ENCODE measurements around the gene MGAT4B.

DNA sequence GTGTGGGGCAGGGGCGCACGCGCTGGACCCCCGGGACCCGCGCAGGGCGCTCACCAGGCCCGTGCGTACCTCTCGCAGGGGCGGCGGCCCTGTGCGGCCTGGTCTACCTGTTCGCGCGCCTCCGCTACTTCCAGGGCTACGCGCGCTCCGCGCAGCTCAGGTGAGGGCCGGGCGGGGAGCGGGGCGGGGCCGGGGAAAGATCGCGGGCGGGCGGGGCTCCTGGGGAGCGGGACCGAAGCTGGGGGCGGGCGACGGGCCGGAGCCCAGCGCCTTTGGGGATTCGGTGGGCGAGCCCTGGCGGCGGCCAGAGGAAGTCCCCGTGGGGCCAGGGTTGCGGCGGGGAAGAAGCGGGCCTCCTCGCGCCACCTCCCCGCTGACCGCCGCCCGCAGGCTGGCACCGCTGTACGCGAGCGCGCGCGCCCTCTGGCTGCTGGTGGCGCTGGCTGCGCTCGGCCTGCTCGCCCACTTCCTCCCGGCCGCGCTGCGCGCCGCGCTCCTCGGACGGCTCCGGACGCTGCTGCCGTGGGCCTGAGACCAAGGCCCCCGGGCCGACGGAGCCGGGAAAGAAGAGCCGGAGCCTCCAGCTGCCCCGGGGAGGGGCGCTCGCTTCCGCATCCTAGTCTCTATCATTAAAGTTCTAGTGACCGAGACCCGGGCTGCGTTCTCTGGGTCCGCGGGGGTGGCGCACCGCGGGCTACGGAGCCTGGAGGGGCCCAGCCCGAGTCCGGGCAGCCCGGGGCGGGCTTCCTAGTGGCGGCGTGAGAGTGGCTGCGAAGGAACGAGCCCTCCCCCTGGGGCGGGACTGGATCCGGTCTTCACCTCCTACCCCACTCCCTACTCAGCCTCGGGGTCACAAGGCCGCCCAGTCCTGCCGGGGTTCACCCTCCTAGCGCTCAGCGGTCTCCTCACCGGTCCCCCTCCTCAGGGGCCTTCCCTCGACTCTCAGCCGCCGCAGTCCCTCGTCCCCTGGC lies 10.5 kb downstream of the MGAT4B start:
- TF ChIP-seq POLR2A (IDR thresholded peaks at IDR 0.05) (peak; percentile 12 to 20), POLR2AphosphoS5 (IDR thresholded peaks at IDR 0.05) (peak; percentile 20 to 78 (median 59))
- TF ChIP-seq, protein P1, sequence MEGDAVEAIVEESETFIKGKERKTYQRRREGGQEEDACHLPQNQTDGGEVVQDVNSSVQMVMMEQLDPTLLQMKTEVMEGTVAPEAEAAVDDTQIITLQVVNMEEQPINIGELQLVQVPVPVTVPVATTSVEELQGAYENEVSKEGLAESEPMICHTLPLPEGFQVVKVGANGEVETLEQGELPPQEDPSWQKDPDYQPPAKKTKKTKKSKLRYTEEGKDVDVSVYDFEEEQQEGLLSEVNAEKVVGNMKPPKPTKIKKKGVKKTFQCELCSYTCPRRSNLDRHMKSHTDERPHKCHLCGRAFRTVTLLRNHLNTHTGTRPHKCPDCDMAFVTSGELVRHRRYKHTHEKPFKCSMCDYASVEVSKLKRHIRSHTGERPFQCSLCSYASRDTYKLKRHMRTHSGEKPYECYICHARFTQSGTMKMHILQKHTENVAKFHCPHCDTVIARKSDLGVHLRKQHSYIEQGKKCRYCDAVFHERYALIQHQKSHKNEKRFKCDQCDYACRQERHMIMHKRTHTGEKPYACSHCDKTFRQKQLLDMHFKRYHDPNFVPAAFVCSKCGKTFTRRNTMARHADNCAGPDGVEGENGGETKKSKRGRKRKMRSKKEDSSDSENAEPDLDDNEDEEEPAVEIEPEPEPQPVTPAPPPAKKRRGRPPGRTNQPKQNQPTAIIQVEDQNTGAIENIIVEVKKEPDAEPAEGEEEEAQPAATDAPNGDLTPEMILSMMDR (IDR thresholded peaks at IDR 0.05) = peak; percentile 10 to 89 (median 26)

Measured in sigmoid colon (tissue), 4 donors.